ENCODE results near the gene SORCS1. TPM values are rescaled to one million over a fixed set of nuclear protein-coding genes. Genes with fewer than 3 reads are reported as not detected.

SORCS1 gene
- polyA plus RNA-seq, 1 of the 3 experiments (the other 2 are of a cell fraction), result 0.66 TPM

- 62% methylated on average over 8 of the region's 8 CpGs for WGBS (ENCODE audit: low lambda C conversion rate)
- POLR2A ChIA-PET, result no interaction called here
These were observed 300.5 kb downstream of the SORCS1 start for GRCh38 chr10:106864031-106864430.

GRCh38 chr10:106863549-106863948 is 301.0 kb downstream of the SORCS1 start:
- CTCF ChIA-PET, result interaction anchor here (0.7 kb wide), 1 partner anchor 9 kb away, joined by 3 read pairs; no protein-coding TSS in a partner anchor
- POLR2A ChIA-PET, result no interaction called here
- 47% methylated on average over 2 of the region's 2 CpGs for WGBS (ENCODE audit: low lambda C conversion rate)

More at GRCh38 chr10:106864031-106864430, 300.5 kb downstream of the SORCS1 start:
- CTCF ChIA-PET, result no interaction called here
- Histone ChIP-seq H3K36me3 (replicated peaks in 1 of 2; ENCODE audit: control insufficient read depth in 1 of 2, insufficient read depth in 2 of 2, low read length in 1 of 2) (no peaks in the 10 kb centered on the region), H3K9me2 (no peaks in the 10 kb centered on the region), H3K4me2 (no peak overlapping the region), H3K27ac (ENCODE audit: low read depth in 2 of 2, low read length in 1 of 2) (no peak overlapping the region), H3K9me3 (no peaks in the 10 kb centered on the region), H3K27me3 (ENCODE audit: insufficient read depth) (no peaks in the 10 kb centered on the region), H2AFZ (ENCODE audit: low read depth) (no peak overlapping the region), H3K79me2 (ENCODE audit: insufficient read depth) (no peaks in the 10 kb centered on the region), H3K4me1 (ENCODE audit: control insufficient read depth in 1 of 2, insufficient read depth in 2 of 2, low read depth in 1 of 2, low read length in 1 of 2) (no peaks in the 10 kb centered on the region), H3K9ac (no peak overlapping the region), H4K20me1 (ENCODE audit: insufficient read depth) (no peaks in the 10 kb centered on the region), H3K4me3 (ENCODE audit: low read depth in 2 of 2, low read length in 1 of 2) (no peak overlapping the region), H3F3A (replicated peaks; ENCODE audit: insufficient read depth) (no peaks in the 10 kb centered on the region)
- TF ChIP-seq FOSL2 (IDR thresholded peaks at IDR 0.05; ENCODE audit: borderline replicate concordance, low read depth) (no peak), USF1 (IDR thresholded peaks at IDR 0.05; ENCODE audit: borderline replicate concordance, low read depth) (no peak), PBX3 (IDR thresholded peaks at IDR 0.05) (no peak), RFX5 (IDR thresholded peaks at IDR 0.05; ENCODE audit: low read length) (no peak), CHD2 (IDR thresholded peaks at IDR 0.05; ENCODE audit: low read length, partially characterized antibody) (no peak)
- no peak for DNase-seq

GRCh38 chr10:106859892-106860652 is 304.4 kb downstream of the SORCS1 start:
- WGBS (ENCODE audit: low lambda C conversion rate), result 57% methylated on average over 4 of the region's 4 CpGs

More at GRCh38 chr10:106863549-106863948, 301.0 kb downstream of the SORCS1 start:
- Histone ChIP-seq H3K4me3 (ENCODE audit: low read depth in 2 of 2, low read length in 1 of 2) (no peak overlapping the region), H2AFZ (ENCODE audit: low read depth) (no peak overlapping the region), H3K4me1 (ENCODE audit: control insufficient read depth in 1 of 2, insufficient read depth in 2 of 2, low read depth in 1 of 2, low read length in 1 of 2) (no peaks in the 10 kb centered on the region), H3K9me2 (no peaks in the 10 kb centered on the region), H3K9ac (no peak overlapping the region), H3K9me3 (no peaks in the 10 kb centered on the region), H3K79me2 (ENCODE audit: insufficient read depth) (no peaks in the 10 kb centered on the region), H3F3A (replicated peaks; ENCODE audit: insufficient read depth) (no peaks in the 10 kb centered on the region), H3K27me3 (ENCODE audit: insufficient read depth) (no peaks in the 10 kb centered on the region), H3K36me3 (replicated peaks in 1 of 2; ENCODE audit: control insufficient read depth in 1 of 2, insufficient read depth in 2 of 2, low read length in 1 of 2) (no peaks in the 10 kb centered on the region), H3K4me2 (no peak overlapping the region), H4K20me1 (ENCODE audit: insufficient read depth) (no peaks in the 10 kb centered on the region), H3K27ac (ENCODE audit: low read depth in 2 of 2, low read length in 1 of 2) (no peak overlapping the region)
- peak; percentile 24; the same call in 1 of the 2 replicates for TF ChIP-seq RAD21 (IDR thresholded peaks at IDR 0.05; ENCODE audit: low read length)
- TF ChIP-seq YY1 (IDR thresholded peaks at IDR 0.05; ENCODE audit: low read depth), result no peak
- no peak for DNase-seq

More at GRCh38 chr10:106859892-106860652, 304.4 kb downstream of the SORCS1 start:
- Histone ChIP-seq H3K79me2 (ENCODE audit: insufficient read depth) (no peaks in the 10 kb centered on the region), H2AFZ (ENCODE audit: low read depth) (no peak overlapping the region), H4K20me1 (ENCODE audit: insufficient read depth) (no peaks in the 10 kb centered on the region), H3K9me2 (no peaks in the 10 kb centered on the region), H3K9ac (no peak overlapping the region), H3F3A (replicated peaks; ENCODE audit: insufficient read depth) (no peaks in the 10 kb centered on the region), H3K4me2 (no peak overlapping the region), H3K27me3 (ENCODE audit: insufficient read depth) (no peaks in the 10 kb centered on the region), H3K9me3 (no peaks in the 10 kb centered on the region; the same call in 1 of the 2 replicates), H3K4me3 (ENCODE audit: low read depth in 2 of 2, low read length in 1 of 2) (no peak overlapping the region), H3K27ac (ENCODE audit: low read depth in 2 of 2, low read length in 1 of 2) (no peak overlapping the region), H3K36me3 (replicated peaks in 1 of 2; ENCODE audit: control insufficient read depth in 1 of 2, insufficient read depth in 2 of 2, low read length in 1 of 2) (no peaks in the 10 kb centered on the region), H3K4me1 (ENCODE audit: control insufficient read depth in 1 of 2, insufficient read depth in 2 of 2, low read depth in 1 of 2, low read length in 1 of 2) (no peaks in the 10 kb centered on the region; a peak in 1 of 4 replicates)
- ChIA-PET POLR2A (no interaction called here), CTCF (interaction anchor here (0.9 kb wide), 1 partner anchor 8 kb away, joined by 3 read pairs; no protein-coding TSS in a partner anchor)
- no peak for TF ChIP-seq SIN3A (IDR thresholded peaks at IDR 0.05; ENCODE audit: borderline replicate concordance, low read depth, low read length)
- no peak for TF ChIP-seq TAF1 (IDR thresholded peaks at IDR 0.05; ENCODE audit: borderline replicate concordance, low read depth, low read length)
- no peak for TF ChIP-seq YY1 (IDR thresholded peaks at IDR 0.05; ENCODE audit: low read depth)
- no peak for TF ChIP-seq CTCF (IDR thresholded peaks at IDR 0.05)
- no peak for TF ChIP-seq SMC3 (IDR thresholded peaks at IDR 0.05; ENCODE audit: low read depth, low read length)
- no peak for TF ChIP-seq RCOR1 (IDR thresholded peaks at IDR 0.05; ENCODE audit: low read length)
- DNase-seq, result no peak
